ENCODE data around the gene ATG16L2.

The ATG16L2 gene

GRCh38 chr11:72793425-72794367 is 20.5 kb upstream of the ATG16L2 start, which contains the start of gene STARD10:
STARD10 (minus strand) TSS chr11:72794047; CDS start chr11:72781181, 12,866 bp downstream.
- peak; percentile 96 for TF ChIP-seq CTCF (conservative IDR thresholded peaks at IDR 0.05; ENCODE audit: low read depth, low read length)
- Histone ChIP-seq H3K36me3 (ENCODE audit: insufficient read depth) (no peaks in the 10 kb centered on the region), H3K4me1 (ENCODE audit: low read depth, poor library complexity, severe bottlenecking) (peaks cover 19% of the 10 kb centered on the region), H3K4me3 (IDR thresholded peaks at IDR 0.05; ENCODE audit: insufficient read depth, low read depth, low read length) (no peak within 1 kb of the TSS), H3K27me3 (ENCODE audit: insufficient read depth, low read depth) (no peaks in the 10 kb centered on the region), H3K4me2 (peak within 1 kb of the TSS; percentile 63), H3K27ac (peak within 1 kb of the TSS; percentile 74), H3K9ac (peak within 1 kb of the TSS; percentile 49; the same call in 1 of the 2 replicates), H4K20me1 (ENCODE audit: insufficient read depth) (no peaks in the 10 kb centered on the region), H3K79me2 (ENCODE audit: insufficient read depth, low read depth) (no peaks in the 10 kb centered on the region), H2AFZ (ENCODE audit: low read depth) (peak within 1 kb of the TSS; percentile 89)

GRCh38 chr11:72798361-72798760 is 15.8 kb upstream of the ATG16L2 start:
- no peak overlapping the region for H2AFZ ChIP-seq (ENCODE audit: low read depth)
- peaks cover 10% of the 10 kb centered on the region for H3K4me1 ChIP-seq (ENCODE audit: low read depth, poor library complexity, severe bottlenecking)
- no peak overlapping the region for H3K4me2 ChIP-seq
- no peak overlapping the region for H3K27ac ChIP-seq
- no peaks in the 10 kb centered on the region for H4K20me1 ChIP-seq (ENCODE audit: insufficient read depth)
- no peak overlapping the region for H3K9ac ChIP-seq
- H3K27me3 ChIP-seq (ENCODE audit: insufficient read depth, low read depth): no peaks in the 10 kb centered on the region
- H3K79me2 ChIP-seq (ENCODE audit: insufficient read depth, low read depth): no peaks in the 10 kb centered on the region
- H3K36me3 ChIP-seq (ENCODE audit: insufficient read depth): no peaks in the 10 kb centered on the region
- H3K4me3 ChIP-seq (IDR thresholded peaks at IDR 0.05; ENCODE audit: insufficient read depth, low read depth, low read length): no peak overlapping the region
- no peak for TF ChIP-seq CTCF (conservative IDR thresholded peaks at IDR 0.05; ENCODE audit: low read depth, low read length)

- Histone ChIP-seq H3K79me2 (ENCODE audit: insufficient read depth, low read depth) (no peaks in the 10 kb centered on the region), H3K27me3 (ENCODE audit: insufficient read depth, low read depth) (no peaks in the 10 kb centered on the region), H4K20me1 (ENCODE audit: insufficient read depth) (no peaks in the 10 kb centered on the region), H3K4me3 (IDR thresholded peaks at IDR 0.05; ENCODE audit: insufficient read depth, low read depth, low read length) (no peak overlapping the region), H3K4me1 (ENCODE audit: low read depth, poor library complexity, severe bottlenecking) (peaks cover 5% of the 10 kb centered on the region), H3K36me3 (ENCODE audit: insufficient read depth) (no peaks in the 10 kb centered on the region), H3K27ac (no peak overlapping the region), H3K9ac (no peak overlapping the region), H2AFZ (ENCODE audit: low read depth) (no peak overlapping the region), H3K4me2 (no peak overlapping the region)
- no peak for TF ChIP-seq CTCF (conservative IDR thresholded peaks at IDR 0.05; ENCODE audit: low read depth, low read length)
Measured at GRCh38 chr11:72799441-72799840, 14.8 kb upstream of the ATG16L2 start.

- H3K27ac ChIP-seq: no peak overlapping the region
Measured at GRCh38 chr11:72802822-72803221, 11.4 kb upstream of the ATG16L2 start.

More at GRCh38 chr11:72802822-72803221, 11.4 kb upstream of the ATG16L2 start:
- Histone ChIP-seq H3K36me3 (ENCODE audit: insufficient read depth) (no peaks in the 10 kb centered on the region), H3K4me3 (IDR thresholded peaks at IDR 0.05; ENCODE audit: insufficient read depth, low read depth, low read length) (no peak overlapping the region), H3K27me3 (ENCODE audit: insufficient read depth, low read depth) (no peaks in the 10 kb centered on the region), H4K20me1 (ENCODE audit: insufficient read depth) (no peaks in the 10 kb centered on the region), H3K4me2 (no peak overlapping the region), H3K9ac (no peak overlapping the region), H2AFZ (ENCODE audit: low read depth) (no peak overlapping the region), H3K4me1 (ENCODE audit: low read depth, poor library complexity, severe bottlenecking) (no peaks in the 10 kb centered on the region), H3K79me2 (ENCODE audit: insufficient read depth, low read depth) (no peaks in the 10 kb centered on the region)
- TF ChIP-seq CTCF (conservative IDR thresholded peaks at IDR 0.05; ENCODE audit: low read depth, low read length): no peak

All from KMS-11 (cell line).